K562 (cell line): ENCODE data around the gene SGK1. TPM values are rescaled to one million over a fixed set of nuclear protein-coding genes. Genes with fewer than 3 reads are reported as not detected.

Source experiments
- ATAC-seq: fragments of 200-7000 bp; cut with Tn5 transposase; 3 replicates; pipeline ENCODE4 v1.9.1; 2020; ENCODE audit warnings: moderate library complexity
- BruUV-seq: library from RNA; stranded (reverse); fragments of 400-500 nt; replicated peaks from 2 replicates; lab custom pipeline; 2021; lab: Mats Ljungman, UMichigan
- CTCF ChIA-PET: fragments of 300-600 bp; formaldehyde crosslinking; extraction: SDS; loops from one replicate; lab custom pipeline; 2021; ENCODE audit warnings: low intra/inter-chr PET ratio; lab: Yijun Ruan, JAX
- POLR2A ChIA-PET: fragments of 300-600, 350-650 bp; sonication (Branson Sonifier 250); formaldehyde crosslinking; extraction: SDS; loops from one replicate; lab custom pipeline; 2021; ENCODE audit warnings: antibody characterized with exemption, inconsistent platforms; lab: Yijun Ruan, JAX
- DNase-seq, 4 experiments: peaks; one replicate each; pipeline versions ENCODE4 v3.0.0 to v3.0.0-alpha.2; 2011 to 2018; ENCODE audit warnings: low spot score in 3 of 4, mixed read lengths in 3 of 4; ENCODE audit errors: extremely low read depth in 1 of 4
- FAIRE-seq: peaks from 2 replicates; lab custom pipeline; 2011; peaks lifted over from hg19 to GRCh38; lab: Jason Lieb, UNC
- H2AFZ ChIP-seq: 2 replicates; pipeline ENCODE4 v1.6.0; 2011; ENCODE audit warnings: low read depth, low read length, control low read depth, inconsistent platforms
- H3K27ac ChIP-seq: fragments of 200-600 bp; 3 replicates; pipeline ENCODE4 v1.8.0; 2011; ENCODE audit warnings: low read depth, mild to moderate bottlenecking, control low read depth, inconsistent platforms, low read length, moderate library complexity, mixed read lengths; ENCODE audit errors: extremely low read depth
- H3K27me3 ChIP-seq, 2 experiments: fragments of 300-600 bp in 1 of 2; 2 replicates in 1 of 2; 3 replicates in 1 of 2; pipeline versions ENCODE4 v1.6.0 to v1.8.0; 2011; ENCODE audit warnings: inconsistent platforms in 2 of 2, low read length in 2 of 2, mild to moderate bottlenecking in 1 of 2, mixed read lengths in 1 of 2, moderate library complexity in 1 of 2; ENCODE audit not compliant: control insufficient read depth in 2 of 2, insufficient read depth in 2 of 2
- H3K36me3 ChIP-seq: fragments of 300-600 bp; 3 replicates; pipeline ENCODE4 v1.8.0; 2011; ENCODE audit warnings: mild to moderate bottlenecking, low read length, inconsistent platforms; ENCODE audit not compliant: control insufficient read depth, insufficient read depth
- H3K4me1 ChIP-seq, 2 experiments: fragments of 200-600 bp in 1 of 2; replicated peaks in 1 of 2; 2 replicates in 1 of 2; 3 replicates in 1 of 2; pipeline versions ENCODE4 v1.5.1 to v1.8.0; 2011; ENCODE audit warnings: inconsistent platforms in 2 of 2, low read length in 2 of 2, mild to moderate bottlenecking in 1 of 2, mixed read lengths in 1 of 2, moderate library complexity in 1 of 2; ENCODE audit not compliant: control insufficient read depth in 2 of 2, insufficient read depth in 2 of 2
- H3K4me2 ChIP-seq: 2 replicates; pipeline ENCODE4 v1.6.1; 2011; ENCODE audit warnings: low read length, control low read depth, inconsistent platforms, mixed read lengths; ENCODE audit not compliant: insufficient read depth
- H3K4me3 ChIP-seq: fragments of 200-600 bp; sonication (generic), shearing (Covaris generic); 2 replicates; pipeline ENCODE4 v1.5.1; 2016; ENCODE audit warnings: control low read depth, inconsistent platforms
- H3K79me2 ChIP-seq: fragments of 200-600 bp; 3 replicates; pipeline ENCODE4 v1.8.0; 2011; ENCODE audit warnings: low read length, inconsistent platforms; ENCODE audit not compliant: control insufficient read depth, insufficient read depth
- H3K9ac ChIP-seq, 2 experiments: 2 replicates each; pipeline versions ENCODE4 v1.6.0 to v1.6.1; 2011; ENCODE audit warnings: low read depth in 2 of 2, low read length in 2 of 2, control low read depth in 1 of 2, inconsistent platforms in 1 of 2, mild to moderate bottlenecking in 1 of 2, mixed read lengths in 1 of 2; ENCODE audit not compliant: insufficient read depth in 1 of 2
- H3K9me1 ChIP-seq: one replicate; pipeline ENCODE4 v1.6.0; 2011; ENCODE audit warnings: inconsistent platforms, mild to moderate bottlenecking, low read length, moderate library complexity; ENCODE audit not compliant: control insufficient read depth, insufficient read depth
- H3K9me3 ChIP-seq: replicated peaks from 2 replicates; pipeline ENCODE4 v1.5.1; 2011; ENCODE audit warnings: low read depth, low read length, inconsistent platforms; ENCODE audit not compliant: control insufficient read depth, insufficient read depth
- H4K20me1 ChIP-seq: replicated peaks from 2 replicates; pipeline ENCODE4 v1.6.1; 2011; ENCODE audit warnings: low read length, inconsistent platforms, mixed read lengths; ENCODE audit not compliant: control insufficient read depth, insufficient read depth
- CBFA2T3 ChIP-seq: fragments of 450-650 bp; IDR thresholded peaks from 2 replicates; pipeline ENCODE4 v1.6.1; 2017
- IFI16 ChIP-seq: fragments of 250-450 bp; sonication (Bioruptor Pico); IDR thresholded peaks from 2 replicates; pipeline ENCODE4 v2.1.2; 2022; ENCODE audit warnings: mild to moderate bottlenecking, inconsistent platforms
- IRF2 ChIP-seq: sonication (generic); formaldehyde crosslinking; IDR thresholded peaks from 2 replicates; pipeline ENCODE4 v1.8.1; 2022; ENCODE audit warnings: mild to moderate bottlenecking, missing genetic modification reagents
- U2AF2 ChIP-seq: fragments of 200-400 bp; formaldehyde crosslinking; optimal IDR thresholded peaks from 2 replicates; pipeline ENCODE3; 2017; ENCODE audit warnings: low read depth, mild to moderate bottlenecking, low read length
- ZC3H11A ChIP-seq: IDR thresholded peaks from 2 replicates; pipeline ENCODE4 v1.6.1; 2012; ENCODE audit warnings: low read depth, low read length, improper control_type of control experiment
- ZNF24 ChIP-seq: fragments of 450-650 bp; IDR thresholded peaks from 2 replicates; pipeline ENCODE4 v1.6.1; 2016
- ZNF347 ChIP-seq: fragments of 450-650 bp; formaldehyde crosslinking; IDR thresholded peaks from 2 replicates; pipeline ENCODE4 v1.4.0; 2020; ENCODE audit warnings: low read depth, mild to moderate bottlenecking, moderate library complexity
- ZNF41 ChIP-seq: fragments of 250-450 bp; sonication (Bioruptor Pico); conservative IDR thresholded peaks from 2 replicates; pipeline ENCODE4 v1.4.0; 2020; ENCODE audit warnings: mild to moderate bottlenecking
- ZNF79 ChIP-seq: fragments of 250-450 bp; sonication (Bioruptor Pico); IDR thresholded peaks from 2 replicates; pipeline ENCODE4 v1.4.0; 2020; ENCODE audit warnings: low read depth, mild to moderate bottlenecking, moderate library complexity
- WGBS: fragments of 100-300 bp; shearing (Covaris generic); methylation state at CpG from one replicate; pipeline ENCODE4 v1.1.6; 2016; ENCODE audit warnings: low coverage, mixed read lengths; ENCODE audit not compliant: insufficient coverage; ENCODE audit errors: missing lambda C conversion rate; 5-methylcytosine and 5-hydroxymethylcytosine counted together
- in situ Hi-C: fragments of 300-500 bp; cut with MboI; formaldehyde crosslinking; loops from 4 replicates; pipeline ENCODE4 v1.15.0; 2018; ENCODE audit warnings: inconsistent platforms, mixed read lengths
- intact Hi-C: fragments of 100-400 bp; cut with micrococcal nuclease; formaldehyde crosslinking; loops from 2 replicates; pipeline ENCODE4 v1.14.2; 2022
- polyA plus RNA-seq, 8 experiments: library from polyadenylated mRNA; depleted of rRNA in 4 of 8; stranded (reverse) in 5 of 8; unstranded in 3 of 8; fragments of >200 nt; fragmentation: Nextera tagmentation in 2 of 8; fragmentation: Illumina TruSeq in 1 of 8; extraction: Ambion mirVana in 2 of 8; extraction: Trizol in 1 of 8; gene quantifications; 2 replicates each; pipeline versions ENCODE4 v1.2.1 to v1.2.3, GENCODE V29; 2011 to 2014; ENCODE audit warnings: inconsistent platforms in 1 of 8, missing spikeins in 1 of 8
- total RNA-seq, 7 experiments: library from RNA; depleted of rRNA in 6 of 7; stranded (reverse); fragments of >200 nt in 6 of 7; fragmentation: Illumina TruSeq in 2 of 7; extraction: Trizol in 2 of 7; gene quantifications; 2 replicates each; pipeline versions ENCODE4 v1.2.1 to v1.2.3, GENCODE V29; 2011 to 2021; ENCODE audit warnings: low replicate concordance in 1 of 7
- TF ChIP-seq, protein P1 (sequence below): fragments of 450-650 bp; IDR thresholded peaks from 2 replicates; pipeline ENCODE4 v1.6.1; 2016; ENCODE audit warnings: low read depth, mild to moderate bottlenecking, moderate library complexity

Gene SGK1
- total and polyA plus RNA-seq, 9 of the 15 experiments (the other 6 are each of a cell fraction or from before 2014, with no cell fraction given), result 3.5 to 7.2 (median 3.9) TPM

DNA sequence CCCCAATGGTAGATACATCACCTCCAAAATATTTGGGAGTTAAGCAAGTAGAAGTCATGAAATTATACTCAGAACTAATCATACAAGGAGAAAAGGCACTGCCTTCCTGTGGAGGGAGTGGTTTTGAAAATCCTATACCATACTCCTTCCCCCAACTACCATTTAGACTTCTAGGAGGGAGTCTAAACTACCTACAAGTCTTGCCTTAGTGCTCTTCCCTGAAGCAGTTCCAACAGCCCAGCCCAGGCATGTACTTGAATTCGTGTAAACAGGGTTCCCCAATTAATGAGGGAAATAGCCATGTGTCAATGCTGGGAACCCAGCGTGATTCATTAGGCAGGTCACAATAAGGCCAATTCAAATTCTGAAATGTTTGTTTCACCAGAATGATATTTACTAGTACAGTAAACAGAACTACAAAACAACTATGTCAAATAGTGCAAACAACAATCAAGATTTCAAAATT lies 39.1 kb upstream of the SGK1 start (continued):
- TF ChIP-seq, protein P1, sequence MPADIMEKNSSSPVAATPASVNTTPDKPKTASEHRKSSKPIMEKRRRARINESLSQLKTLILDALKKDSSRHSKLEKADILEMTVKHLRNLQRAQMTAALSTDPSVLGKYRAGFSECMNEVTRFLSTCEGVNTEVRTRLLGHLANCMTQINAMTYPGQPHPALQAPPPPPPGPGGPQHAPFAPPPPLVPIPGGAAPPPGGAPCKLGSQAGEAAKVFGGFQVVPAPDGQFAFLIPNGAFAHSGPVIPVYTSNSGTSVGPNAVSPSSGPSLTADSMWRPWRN, result no peak
- TF ChIP-seq ZNF24 (no peak), ZNF41 (CRISPR knock-in tag) (no peak)

DNA sequence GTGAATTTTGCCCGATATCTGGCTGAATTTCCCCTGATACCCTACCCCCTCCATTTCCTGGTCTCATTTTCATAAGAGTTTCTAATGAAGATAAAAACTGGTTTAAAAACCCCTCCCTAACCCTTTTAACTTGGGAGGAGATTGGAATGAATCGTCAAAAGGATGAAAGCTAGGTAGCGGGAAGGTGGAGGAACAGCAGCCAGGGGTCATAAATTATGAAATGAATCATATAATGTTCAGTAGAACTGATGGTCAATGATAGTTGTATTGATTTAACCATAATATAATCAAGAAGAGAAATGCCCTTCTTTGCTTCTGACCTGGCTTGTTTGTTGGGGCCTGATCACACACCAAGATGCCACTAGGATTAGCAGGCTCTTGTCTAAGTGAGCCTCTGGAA lies 38.5 kb upstream of the SGK1 start:
- ChIA-PET POLR2A (no interaction called here), CTCF (no interaction called here)
- 65% methylated on average over 3 of the region's 3 CpGs for WGBS
- ATAC-seq (no peak), DNase-seq (no peak), FAIRE-seq (no peak)
- intact Hi-C loops, result loop anchor here (10.0 kb wide), 1 partner anchor 288 kb away; no protein-coding TSS in a partner anchor
- TF ChIP-seq ZC3H11A, result no peak
- no peak for TF ChIP-seq ZNF79 (CRISPR knock-in tag)
- TF ChIP-seq ZNF347 (CRISPR knock-in tag), result no peak
- TF ChIP-seq IFI16 (CRISPR knock-in tag), result no peak
- no peak for TF ChIP-seq U2AF2
- TF ChIP-seq CBFA2T3, result no peak
- no peak for TF ChIP-seq IRF2 (CRISPR knock-in tag)
- Histone ChIP-seq H3K36me3 (no peaks in the 10 kb centered on the region), H3K4me1 (no peaks in the 10 kb centered on the region; a peak in 1 of 5 replicates), H3K79me2 (no peaks in the 10 kb centered on the region), H3K9me3 (no peaks in the 10 kb centered on the region), H4K20me1 (no peaks in the 10 kb centered on the region), H3K27me3 (no peaks in the 10 kb centered on the region), H3K9ac (no peak overlapping the region), H3K9me1 (no peaks in the 10 kb centered on the region), H3K27ac (no peak overlapping the region), H3K4me3 (no peak overlapping the region), H3K4me2 (no peak overlapping the region), H2AFZ (no peak overlapping the region)
- BruUV-seq, result no TSS peak
- in situ Hi-C loops, result no loop called here
